GM12891 (cell line): ENCODE measurements around the gene UCHL5.
A peak's percentile ranks its signal among the peaks of the same experiment; 100 is the strongest.
"Not testable (repeated sequence)": the region's sequence is repeated elsewhere in the genome, so short reads cannot be mapped to it uniquely, and the experiment has no call there.

Source experiments
- DNase-seq: peaks from one replicate; pipeline ENCODE4 v3.0.0; 2011; ENCODE audit warnings: low spot score; ENCODE audit not compliant: insufficient read length
- FAIRE-seq: peaks from 2 replicates; lab custom pipeline; 2011; peaks lifted over from hg19 to GRCh38; lab: Jason Lieb, UNC
- PAX5 ChIP-seq: IDR thresholded peaks from 2 replicates; pipeline ENCODE4 v1.6.1; 2011; ENCODE audit warnings: low read length, moderate library complexity, mild to moderate bottlenecking; ENCODE audit not compliant: insufficient read depth, severe bottlenecking
- POLR2A ChIP-seq: IDR thresholded peaks from 2 replicates; pipeline ENCODE4 v1.6.1; 2011; ENCODE audit warnings: low read depth, low read length, control low read depth
- POLR2AphosphoS5 ChIP-seq: IDR thresholded peaks from 2 replicates; pipeline ENCODE4 v1.6.1; 2011; ENCODE audit warnings: low read depth, low read length, control low read depth
- POU2F2 ChIP-seq: IDR thresholded peaks from 2 replicates; pipeline ENCODE4 v1.6.1; 2011; ENCODE audit warnings: low read depth, mild to moderate bottlenecking, control low read depth, low read length, moderate library complexity
- SPI1 ChIP-seq: IDR thresholded peaks from 2 replicates; pipeline ENCODE4 v1.6.1; 2011; ENCODE audit warnings: low read depth, low read length, control low read depth
- TAF1 ChIP-seq: IDR thresholded peaks from 2 replicates; pipeline ENCODE4 v1.6.1; 2011; ENCODE audit warnings: low read depth, low read length, control low read depth

The UCHL5 gene

DNA sequence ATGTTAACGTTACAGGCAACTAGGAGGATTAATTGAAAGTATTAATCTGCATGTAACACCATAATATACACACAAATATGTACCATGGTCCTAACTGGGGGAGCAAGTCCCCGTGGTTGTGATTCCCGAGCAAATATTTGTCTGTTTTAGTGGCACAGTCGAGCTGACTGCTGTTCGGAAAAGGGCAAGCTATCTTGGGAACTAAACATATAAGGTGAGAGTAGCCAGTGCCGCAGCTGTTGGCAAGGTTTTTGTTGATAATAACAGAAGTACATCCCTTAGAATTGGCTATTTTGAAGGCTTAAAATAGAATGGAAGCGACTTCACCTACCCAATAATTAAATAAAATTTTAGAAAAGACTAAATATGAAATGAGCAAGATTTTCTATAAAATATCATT, 45.5 kb downstream of the UCHL5 start:
- no peak for DNase-seq
- no peak for TF ChIP-seq POLR2A
- TF ChIP-seq POU2F2 = no peak
- TF ChIP-seq TAF1 = no peak
- no peak for TF ChIP-seq POLR2AphosphoS5
- TF ChIP-seq PAX5 = no peak
- no peak for TF ChIP-seq SPI1
- no peak for FAIRE-seq

GRCh38 chr1:193013005-193013404, 46.2 kb downstream of the UCHL5 start:
- no peak for FAIRE-seq
- no peak for TF ChIP-seq TAF1
- no peak for TF ChIP-seq PAX5
- no peak for TF ChIP-seq POLR2AphosphoS5
- TF ChIP-seq POU2F2 = no peak
- TF ChIP-seq POLR2A = no peak
- TF ChIP-seq SPI1 = no peak
- no peak for DNase-seq

- TF ChIP-seq POLR2A = no peak
- TF ChIP-seq PAX5 = no peak
- no peak for TF ChIP-seq POU2F2
- TF ChIP-seq TAF1 = no peak
- no peak for TF ChIP-seq POLR2AphosphoS5
- TF ChIP-seq SPI1 = no peak
- no peak for FAIRE-seq
- DNase-seq = no peak
Observed at GRCh38 chr1:193011406-193011805, 47.8 kb downstream of the UCHL5 start.

GRCh38 chr1:193009501-193009900, 49.7 kb downstream of the UCHL5 start:
- DNase-seq (no peak), FAIRE-seq (no peak)
- TF ChIP-seq POLR2A = no peak
- TF ChIP-seq SPI1 = no peak
- TF ChIP-seq PAX5 = no peak
- no peak for TF ChIP-seq TAF1
- TF ChIP-seq POLR2AphosphoS5 = no peak
- no peak for TF ChIP-seq POU2F2

GRCh38 chr1:193005785-193006184, 53.4 kb downstream of the UCHL5 start:
- no peak for DNase-seq
- TF ChIP-seq POLR2AphosphoS5 (no peak), SPI1 (no peak), POLR2A (no peak), POU2F2 (no peak)
- FAIRE-seq = no peak

- FAIRE-seq = no peak
- no peak for DNase-seq
- TF ChIP-seq SPI1 (no peak), POLR2A (no peak), TAF1 (no peak), PAX5 (no peak), POU2F2 (no peak), POLR2AphosphoS5 (no peak)
Observed at GRCh38 chr1:192998536-192998935, 60.6 kb downstream of the UCHL5 start.

DNA sequence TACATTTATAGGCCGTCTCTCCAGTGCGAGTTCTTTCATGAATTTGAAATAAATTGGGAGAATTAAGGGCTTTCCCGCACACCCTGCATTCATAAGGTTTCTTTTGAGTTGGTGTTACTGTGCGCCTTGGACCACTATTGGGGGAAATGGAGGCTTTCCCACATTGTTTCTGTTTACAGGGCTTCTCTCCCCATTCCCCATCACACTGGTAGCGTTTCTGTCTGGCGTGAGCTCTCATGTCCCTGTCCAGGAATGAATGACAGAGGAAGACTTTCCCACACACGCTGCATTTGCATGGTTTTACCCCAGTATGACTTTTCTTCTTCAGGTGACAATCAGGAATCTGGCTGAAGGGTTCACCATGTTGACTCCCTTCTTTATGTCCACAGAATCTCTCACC, 65.0 kb downstream of the UCHL5 start:
- FAIRE-seq = no peak
- DNase-seq = no peak
- no peak for TF ChIP-seq TAF1
- no peak for TF ChIP-seq POLR2AphosphoS5
- no peak for TF ChIP-seq SPI1
- no peak for TF ChIP-seq POU2F2
- no peak for TF ChIP-seq POLR2A
- TF ChIP-seq PAX5 = no peak

GRCh38 chr1:192993426-192994085, 65.6 kb downstream of the UCHL5 start:
- FAIRE-seq (no peak), DNase-seq (no peak)
- TF ChIP-seq POLR2AphosphoS5 (no peak), TAF1 (no peak), PAX5 (no peak), POLR2A (no peak), POU2F2 (no peak), SPI1 (no peak)

- FAIRE-seq, DNase-seq: not testable (repeated sequence)
Observed at GRCh38 chr1:192986748-192987334, 72.3 kb downstream of the UCHL5 start.

GRCh38 chr1:192986110-192986747, 72.9 kb downstream of the UCHL5 start:
- FAIRE-seq (no peak), DNase-seq (no peak)
- TF ChIP-seq POU2F2 (no peak), POLR2A (no peak), SPI1 (no peak), PAX5 (no peak), TAF1 (no peak)

GRCh38 chr1:192984080-192984479, 75.1 kb downstream of the UCHL5 start:
- DNase-seq = no peak
- peak; percentile 54 for FAIRE-seq
- TF ChIP-seq SPI1 (no peak), POLR2AphosphoS5 (no peak), POLR2A (no peak), TAF1 (no peak), POU2F2 (no peak), PAX5 (no peak)
